Measurements from ENCODE around the gene STRIT1. TPM values are rescaled to one million over a fixed set of nuclear protein-coding genes. Genes with fewer than 3 reads are reported as not detected.

The STRIT1 gene
- total and polyA plus RNA-seq, 8 donors, result 0.73 TPM; not detected in 7

DNA sequence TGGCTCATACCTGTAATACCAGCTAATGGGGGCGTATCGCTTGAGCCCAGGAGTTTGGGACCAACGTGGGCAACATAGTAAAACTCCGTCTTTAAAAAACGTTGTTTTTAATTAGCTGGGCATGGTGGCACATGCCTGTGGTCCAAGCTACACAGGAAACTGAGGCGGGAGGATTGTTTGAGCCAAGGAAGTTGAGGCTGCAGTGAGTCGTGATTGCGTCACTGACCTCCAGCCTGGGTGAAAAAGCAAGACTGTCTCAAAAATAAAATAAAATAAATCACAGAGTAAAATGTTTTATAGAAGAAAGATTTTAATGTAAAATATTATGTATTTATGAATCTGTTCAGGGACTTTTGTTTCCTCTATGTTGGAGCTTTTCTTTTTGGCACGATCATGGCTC, 15.3 kb upstream of the STRIT1 start:
- H3K36me3 ChIP-seq, result no peaks in the 10 kb centered on the region
- no peaks in the 10 kb centered on the region for H3K9me3 ChIP-seq
- H3K4me3 ChIP-seq, result no peak overlapping the region
- no peak overlapping the region for H3K27ac ChIP-seq
- intact Hi-C loops (cut with DNase I), result no loop called here
- TF ChIP-seq, protein P1, sequence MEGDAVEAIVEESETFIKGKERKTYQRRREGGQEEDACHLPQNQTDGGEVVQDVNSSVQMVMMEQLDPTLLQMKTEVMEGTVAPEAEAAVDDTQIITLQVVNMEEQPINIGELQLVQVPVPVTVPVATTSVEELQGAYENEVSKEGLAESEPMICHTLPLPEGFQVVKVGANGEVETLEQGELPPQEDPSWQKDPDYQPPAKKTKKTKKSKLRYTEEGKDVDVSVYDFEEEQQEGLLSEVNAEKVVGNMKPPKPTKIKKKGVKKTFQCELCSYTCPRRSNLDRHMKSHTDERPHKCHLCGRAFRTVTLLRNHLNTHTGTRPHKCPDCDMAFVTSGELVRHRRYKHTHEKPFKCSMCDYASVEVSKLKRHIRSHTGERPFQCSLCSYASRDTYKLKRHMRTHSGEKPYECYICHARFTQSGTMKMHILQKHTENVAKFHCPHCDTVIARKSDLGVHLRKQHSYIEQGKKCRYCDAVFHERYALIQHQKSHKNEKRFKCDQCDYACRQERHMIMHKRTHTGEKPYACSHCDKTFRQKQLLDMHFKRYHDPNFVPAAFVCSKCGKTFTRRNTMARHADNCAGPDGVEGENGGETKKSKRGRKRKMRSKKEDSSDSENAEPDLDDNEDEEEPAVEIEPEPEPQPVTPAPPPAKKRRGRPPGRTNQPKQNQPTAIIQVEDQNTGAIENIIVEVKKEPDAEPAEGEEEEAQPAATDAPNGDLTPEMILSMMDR (IDR thresholded peaks at IDR 0.05), result no peak
- no peaks in the 10 kb centered on the region for H3K27me3 ChIP-seq
- FAIRE-seq (no peak), ATAC-seq (no peak), DNase-seq (no peak)
- H3K4me1 ChIP-seq, result no peaks in the 10 kb centered on the region
- WGBS, 2 donors, result 72 to 83% methylated on average over 9 of the region's 9 CpGs

- TF ChIP-seq, protein P1 (IDR thresholded peaks at IDR 0.05), result no peak
- 80 to 89% methylated on average over 7 of the region's 7 CpGs for WGBS, 2 donors
- FAIRE-seq (peak; percentile 47), ATAC-seq (no peak), DNase-seq (no peak)
- Histone ChIP-seq H3K4me3 (no peak overlapping the region), H3K9me3 (no peaks in the 10 kb centered on the region), H3K27ac (no peak overlapping the region), H3K36me3 (no peaks in the 10 kb centered on the region), H3K4me1 (no peaks in the 10 kb centered on the region), H3K27me3 (no peaks in the 10 kb centered on the region)
- intact Hi-C loops (cut with DNase I), result no loop called here
These were observed 13.7 kb upstream of the STRIT1 start for GRCh38 chr3:155307183-155307582.

DNA sequence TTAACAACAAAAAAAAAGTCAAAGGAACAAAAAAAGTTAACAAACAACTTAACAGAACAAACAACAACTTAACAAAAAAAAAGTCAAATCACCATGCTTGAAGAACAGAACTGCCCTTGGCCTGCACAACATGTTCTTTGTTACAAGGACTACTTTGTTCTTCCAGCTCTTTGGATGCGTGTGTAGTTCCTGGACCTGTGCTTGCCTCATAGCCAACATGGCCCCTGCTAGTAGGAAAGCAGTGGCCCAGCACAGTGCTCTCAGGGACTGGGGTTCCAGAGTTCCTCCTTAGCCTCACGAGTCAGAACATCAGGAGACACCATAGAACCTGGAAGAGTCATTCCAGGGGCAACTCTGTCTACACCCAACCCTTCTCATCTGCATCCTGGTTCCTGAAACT, 10.9 kb upstream of the STRIT1 start:
- ATAC-seq (no peak), DNase-seq (no peak), FAIRE-seq (no peak)
- Histone ChIP-seq H3K27me3 (no peaks in the 10 kb centered on the region), H3K27ac (no peak overlapping the region), H3K4me3 (no peak overlapping the region), H3K36me3 (no peaks in the 10 kb centered on the region), H3K4me1 (no peaks in the 10 kb centered on the region), H3K9me3 (no peaks in the 10 kb centered on the region)
- WGBS, 2 donors, result 67 to 92% methylated on average over 2 of the region's 2 CpGs
- TF ChIP-seq, protein P1 (IDR thresholded peaks at IDR 0.05), result no peak
- intact Hi-C loops (cut with DNase I), result no loop called here

- H3K4me3 ChIP-seq, result no peak overlapping the region
- no peaks in the 10 kb centered on the region for H3K9me3 ChIP-seq
- FAIRE-seq (no peak), ATAC-seq (no peak), DNase-seq (no peak)
- no peak overlapping the region for H3K27ac ChIP-seq
- H3K27me3 ChIP-seq, result no peaks in the 10 kb centered on the region
- intact Hi-C loops (cut with DNase I), result no loop called here
- no peaks in the 10 kb centered on the region for H3K4me1 ChIP-seq
- H3K36me3 ChIP-seq, result no peaks in the 10 kb centered on the region
- TF ChIP-seq, protein P1 (IDR thresholded peaks at IDR 0.05), result no peak
These were observed 10.1 kb upstream of the STRIT1 start for GRCh38 chr3:155303540-155304097.

DNA sequence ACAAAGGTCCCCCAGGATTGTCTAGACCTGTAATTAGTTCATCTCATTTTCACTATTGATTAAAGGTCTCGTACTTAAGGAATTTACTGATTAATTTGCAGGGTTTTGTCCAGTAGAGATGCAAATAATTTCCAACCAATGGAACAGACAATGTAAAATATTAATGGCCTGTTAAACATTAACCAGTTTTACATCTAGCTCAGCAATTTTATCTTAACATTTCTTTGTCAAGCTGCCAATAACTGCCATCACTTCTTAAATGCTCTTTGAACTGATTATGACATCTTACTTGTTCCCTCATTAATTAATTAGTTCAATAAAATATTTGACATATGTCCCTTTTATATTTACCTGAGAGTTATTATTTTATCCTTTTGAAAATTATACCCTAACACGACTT, 9.4 kb upstream of the STRIT1 start:
- DNase-seq (no peak), FAIRE-seq (no peak), ATAC-seq (peak in 1 of 4 donors; percentile 18)
- Histone ChIP-seq H3K9me3 (no peaks in the 10 kb centered on the region), H3K4me1 (no peaks in the 10 kb centered on the region), H3K27me3 (no peaks in the 10 kb centered on the region), H3K4me3 (no peak overlapping the region), H3K27ac (no peak overlapping the region), H3K36me3 (no peaks in the 10 kb centered on the region)
- 5 to 15% methylated on average over 2 of the region's 2 CpGs for WGBS, 2 donors
- TF ChIP-seq, protein P1 (IDR thresholded peaks at IDR 0.05), result no peak
- intact Hi-C loops (cut with DNase I), result no loop called here

All from pancreas (tissue), 10 donors.